Fibroblast of lung (primary cell): ENCODE data around the gene NFASC. TPM values are rescaled to one million over a fixed set of nuclear protein-coding genes. Genes with fewer than 3 reads are reported as not detected.

Experiments used
- DNase-seq, 2 donors: peaks; one replicate each; pipeline versions ENCODE4 v3.0.0 to v3.0.0-alpha.2; 2010; ENCODE audit warnings: low read depth in 2 of 2
- H2AFZ ChIP-seq: 2 replicates; pipeline ENCODE4 v1.5.1; 2012; ENCODE audit warnings: low read length, control low read depth, inconsistent platforms
- H3K27ac ChIP-seq: 2 replicates; pipeline ENCODE4 v1.5.1; 2011; ENCODE audit warnings: low read length, control low read depth; ENCODE audit not compliant: insufficient read depth
- H3K27me3 ChIP-seq: 2 replicates; pipeline ENCODE4 v1.5.1; 2011; ENCODE audit warnings: mild to moderate bottlenecking, low read length; ENCODE audit not compliant: control insufficient read depth, insufficient read depth
- H3K36me3 ChIP-seq: 2 replicates; pipeline ENCODE4 v1.5.1; 2011; ENCODE audit warnings: low read length; ENCODE audit not compliant: control insufficient read depth, insufficient read depth
- H3K4me1 ChIP-seq: 2 replicates; pipeline ENCODE4 v1.5.1; 2011; ENCODE audit warnings: low read length; ENCODE audit not compliant: control insufficient read depth, insufficient read depth; ENCODE audit errors: extremely low read depth
- H3K4me2 ChIP-seq: 2 replicates; pipeline ENCODE4 v1.5.1; 2011; ENCODE audit warnings: low read length, control low read depth; ENCODE audit not compliant: insufficient read depth; ENCODE audit errors: extremely low read depth
- H3K4me3 ChIP-seq, 4 experiments: fragments of 200-600 bp in 1 of 4; sonication (generic) in 1 of 4; replicated peaks in 1 of 4; 2 replicates each; pipeline ENCODE4 v1.5.1; 2011 to 2016; ENCODE audit warnings: low read length in 4 of 4, low read depth in 3 of 4, mild to moderate bottlenecking in 3 of 4, control low read depth in 2 of 4, inconsistent platforms in 1 of 4, mixed read lengths in 1 of 4; ENCODE audit not compliant: insufficient read depth in 1 of 4; ENCODE audit errors: control extremely low read depth in 1 of 4
- H3K79me2 ChIP-seq: 2 replicates; pipeline ENCODE4 v1.5.1; 2012; ENCODE audit warnings: mild to moderate bottlenecking, low read length, inconsistent platforms; ENCODE audit not compliant: control insufficient read depth, insufficient read depth
- H3K9ac ChIP-seq: 2 replicates; pipeline ENCODE4 v1.5.1; 2011; ENCODE audit warnings: mild to moderate bottlenecking, low read length, control low read depth; ENCODE audit not compliant: insufficient read depth
- H3K9me3 ChIP-seq: 2 replicates; pipeline ENCODE4 v1.5.1; 2012; ENCODE audit warnings: low read depth, low read length; ENCODE audit not compliant: control insufficient read depth, insufficient read depth
- H4K20me1 ChIP-seq: 2 replicates; pipeline ENCODE4 v1.5.1; 2011; ENCODE audit warnings: low read length; ENCODE audit not compliant: control insufficient read depth, insufficient read depth; ENCODE audit errors: extremely low read depth
- EZH2 ChIP-seq: IDR thresholded peaks from 2 replicates; pipeline ENCODE4 v1.5.1; 2012; ENCODE audit warnings: low read length, control low read depth, mild to moderate bottlenecking; ENCODE audit errors: missing control alignments
- polyA plus RNA-seq, 2 donors: library from polyadenylated mRNA; depleted of rRNA in 1 of 2; stranded (reverse) in 1 of 2; unstranded in 1 of 2; fragments of >200 nt; gene quantifications; 2 replicates each; pipeline ENCODE4 v1.2.1, GENCODE V29; 2011 to 2012; ENCODE audit warnings: missing spikeins in 1 of 2
- total RNA-seq: library from RNA; depleted of rRNA; stranded (reverse); fragments of >200 nt; gene quantifications from 2 replicates; pipeline ENCODE4 v1.2.1, GENCODE V29; 2014
- TF ChIP-seq, protein P1 (sequence below), 2 donors: IDR thresholded peaks in 1 of 2; conservative IDR thresholded peaks in 1 of 2; 1 replicate in 1 of 2; 2 replicates in 1 of 2; pipeline ENCODE4 v1.5.1; 2011 to 2012; ENCODE audit warnings: low read length in 2 of 2, control low read depth in 1 of 2, inconsistent platforms in 1 of 2, low read depth in 1 of 2, mild to moderate bottlenecking in 1 of 2

The NFASC gene
- total and polyA plus RNA-seq, 2 donors (not counting 1 experiment from before 2014, with no cell fraction given) = 13.4 to 16.5 TPM

DNA sequence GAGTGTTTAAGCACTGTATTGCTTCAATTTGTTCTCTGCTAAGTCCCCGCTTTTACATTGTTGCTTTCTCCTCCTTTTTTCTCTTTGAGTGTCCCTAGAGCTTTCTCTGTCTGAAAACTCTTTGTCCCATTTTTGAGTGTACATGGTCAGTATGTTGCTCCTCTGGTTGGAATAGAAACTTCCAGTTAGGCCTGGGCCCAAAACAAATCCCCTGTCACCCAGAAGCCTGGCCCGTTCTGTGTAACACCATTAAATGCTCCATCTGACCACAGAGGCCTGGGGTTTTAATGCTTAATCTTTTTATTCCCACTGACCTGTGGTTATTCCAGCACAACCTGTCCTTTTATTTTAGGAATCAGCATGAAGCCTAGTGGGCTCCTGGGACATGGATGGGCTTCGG, 28.3 kb upstream of the NFASC start:
- H4K20me1 ChIP-seq = peaks cover 7% of the 10 kb centered on the region
- no peaks in the 10 kb centered on the region for H3K36me3 ChIP-seq
- no peaks in the 10 kb centered on the region for H3K4me1 ChIP-seq
- no peak for DNase-seq
- H3K4me2 ChIP-seq = no peak overlapping the region
- H2AFZ ChIP-seq = no peak overlapping the region
- no peaks in the 10 kb centered on the region for H3K79me2 ChIP-seq
- H3K27ac ChIP-seq = no peak overlapping the region
- no peak overlapping the region for H3K9ac ChIP-seq
- H3K4me3 ChIP-seq = no peak overlapping the region
- TF ChIP-seq, protein P1, sequence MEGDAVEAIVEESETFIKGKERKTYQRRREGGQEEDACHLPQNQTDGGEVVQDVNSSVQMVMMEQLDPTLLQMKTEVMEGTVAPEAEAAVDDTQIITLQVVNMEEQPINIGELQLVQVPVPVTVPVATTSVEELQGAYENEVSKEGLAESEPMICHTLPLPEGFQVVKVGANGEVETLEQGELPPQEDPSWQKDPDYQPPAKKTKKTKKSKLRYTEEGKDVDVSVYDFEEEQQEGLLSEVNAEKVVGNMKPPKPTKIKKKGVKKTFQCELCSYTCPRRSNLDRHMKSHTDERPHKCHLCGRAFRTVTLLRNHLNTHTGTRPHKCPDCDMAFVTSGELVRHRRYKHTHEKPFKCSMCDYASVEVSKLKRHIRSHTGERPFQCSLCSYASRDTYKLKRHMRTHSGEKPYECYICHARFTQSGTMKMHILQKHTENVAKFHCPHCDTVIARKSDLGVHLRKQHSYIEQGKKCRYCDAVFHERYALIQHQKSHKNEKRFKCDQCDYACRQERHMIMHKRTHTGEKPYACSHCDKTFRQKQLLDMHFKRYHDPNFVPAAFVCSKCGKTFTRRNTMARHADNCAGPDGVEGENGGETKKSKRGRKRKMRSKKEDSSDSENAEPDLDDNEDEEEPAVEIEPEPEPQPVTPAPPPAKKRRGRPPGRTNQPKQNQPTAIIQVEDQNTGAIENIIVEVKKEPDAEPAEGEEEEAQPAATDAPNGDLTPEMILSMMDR (conservative IDR thresholded peaks at IDR 0.05 in 1 of 2, IDR thresholded peaks at IDR 0.05 in 1 of 2; ENCODE audit: low read depth in 1 of 2, low read length in 2 of 2) = no peak
- TF ChIP-seq EZH2 = no peak
- no peaks in the 10 kb centered on the region for H3K9me3 ChIP-seq
- no peaks in the 10 kb centered on the region for H3K27me3 ChIP-seq

DNA sequence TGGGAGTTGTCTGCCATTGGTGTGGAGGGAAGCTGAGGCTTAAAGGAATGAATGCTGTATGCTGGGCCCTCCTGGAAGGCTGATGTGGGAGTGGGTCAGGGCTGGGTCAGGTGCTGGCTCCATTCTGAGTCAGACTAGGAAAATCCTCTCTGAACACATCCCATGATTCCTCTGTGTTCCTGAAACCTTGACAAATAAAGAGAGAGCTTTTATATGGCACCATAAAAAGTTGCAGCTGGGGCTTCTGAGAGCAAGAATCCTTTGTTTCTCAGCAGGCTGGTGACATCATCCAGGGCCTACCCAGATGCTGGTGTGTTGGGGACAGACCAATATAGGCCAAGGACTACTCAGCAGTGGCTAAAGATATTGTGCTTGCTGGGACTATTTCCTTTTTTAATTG, 27.8 kb upstream of the NFASC start:
- Histone ChIP-seq H3K9ac (no peak overlapping the region), H3K79me2 (no peaks in the 10 kb centered on the region), H3K4me1 (no peaks in the 10 kb centered on the region), H3K4me2 (no peak overlapping the region), H3K27me3 (no peaks in the 10 kb centered on the region), H3K36me3 (no peaks in the 10 kb centered on the region), H2AFZ (no peak overlapping the region), H3K9me3 (no peaks in the 10 kb centered on the region), H3K4me3 (no peak overlapping the region), H4K20me1 (peaks cover 3% of the 10 kb centered on the region), H3K27ac (no peak overlapping the region)
- TF ChIP-seq, protein P1 (conservative IDR thresholded peaks at IDR 0.05 in 1 of 2, IDR thresholded peaks at IDR 0.05 in 1 of 2; ENCODE audit: low read depth in 1 of 2, low read length in 2 of 2) = no peak
- no peak for TF ChIP-seq EZH2
- DNase-seq = peak in 1 of 2 donors; percentile 65

DNA sequence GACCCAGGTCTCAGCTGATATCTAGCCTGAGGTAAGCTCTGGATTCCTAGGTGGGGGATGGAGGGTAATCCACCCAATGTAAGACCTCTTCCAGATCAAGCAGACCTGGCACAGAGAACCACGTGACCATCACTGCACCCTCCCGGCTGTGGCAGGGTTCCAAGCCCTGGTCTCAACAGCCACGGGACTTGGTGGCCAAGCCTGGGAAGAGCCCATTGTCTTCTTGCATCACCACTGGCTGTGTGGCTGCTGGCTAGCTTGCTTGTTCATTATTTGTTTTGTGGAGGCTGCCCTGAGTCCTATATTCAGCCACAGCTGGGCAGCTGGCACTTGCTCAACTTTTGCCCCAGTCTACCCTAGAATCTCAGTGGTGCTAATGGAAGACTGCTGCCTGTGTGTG, 24.1 kb upstream of the NFASC start:
- Histone ChIP-seq H2AFZ (no peak overlapping the region), H3K36me3 (no peaks in the 10 kb centered on the region), H3K79me2 (no peaks in the 10 kb centered on the region), H3K4me3 (no peak overlapping the region), H4K20me1 (no peaks in the 10 kb centered on the region), H3K27me3 (no peaks in the 10 kb centered on the region), H3K9me3 (no peaks in the 10 kb centered on the region), H3K9ac (no peak overlapping the region), H3K4me1 (no peaks in the 10 kb centered on the region), H3K4me2 (no peak overlapping the region), H3K27ac (no peak overlapping the region)
- no peak for TF ChIP-seq EZH2
- TF ChIP-seq, protein P1 (conservative IDR thresholded peaks at IDR 0.05 in 1 of 2, IDR thresholded peaks at IDR 0.05 in 1 of 2; ENCODE audit: low read depth in 1 of 2, low read length in 2 of 2) = no peak
- no peak for DNase-seq
